ENCODE data around the gene GAD1. TPM values are rescaled to one million over a fixed set of nuclear protein-coding genes. Genes with fewer than 3 reads are reported as not detected.

The GAD1 gene
- total and polyA plus RNA-seq, 2 of the 8 experiments (the other 6 are each of a cell fraction or from before 2014, with no cell fraction given), result 0.65 to 1.0 TPM

DNA sequence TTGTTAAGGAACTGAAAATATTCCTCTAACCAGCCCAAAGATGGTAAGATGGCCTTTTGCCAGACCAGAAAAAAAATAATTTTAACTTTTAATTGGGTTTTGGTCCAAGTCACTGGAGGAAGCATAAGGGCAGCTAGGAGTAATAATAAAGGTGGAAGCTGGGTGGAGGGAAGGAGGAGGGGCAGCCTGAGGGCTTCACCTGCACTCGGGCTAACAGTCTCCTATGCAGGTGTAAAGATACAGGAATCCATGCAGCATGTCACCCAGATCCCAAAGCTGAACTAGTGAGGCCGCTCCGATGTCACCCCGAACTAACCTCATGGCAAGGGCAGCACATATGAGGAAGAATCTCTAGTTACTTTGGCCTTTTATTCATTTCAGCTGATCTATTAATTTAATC lies 75.2 kb downstream of the GAD1 start (continued):
- no peak for TF ChIP-seq POLR2AphosphoS5 (IDR thresholded peaks at IDR 0.05; ENCODE audit: low read depth, low read length)
